Measurements from ENCODE around the gene RABGAP1L. TPM values are rescaled to one million over a fixed set of nuclear protein-coding genes. Genes with fewer than 3 reads are reported as not detected.

Gene RABGAP1L
- total RNA-seq, 3 donors from 2014 or later, result 46.1 to 74.7 (median 59.2) TPM

- Histone ChIP-seq H3K4me1 (ENCODE audit: low read depth) (peaks cover 23% of the 10 kb centered on the region), H3K36me3 (ENCODE audit: low read depth) (no peaks in the 10 kb centered on the region), H3K4me3 (no peak overlapping the region), H3K9me3 (no peaks in the 10 kb centered on the region)
- intact Hi-C loops (cut with DNase I, micrococcal nuclease), result loop anchor here in 1 of 2 donors (10.0 kb wide), 1 partner anchor 222 kb away; no protein-coding TSS in a partner anchor
- ATAC-seq, result no peak
- no peak for DNase-seq
- no peak for TF ChIP-seq CTCF (IDR thresholded peaks at IDR 0.05)
These were observed 837.7 kb downstream of the RABGAP1L start for GRCh38 chr1:174997041-174997440.

- intact Hi-C loops (cut with DNase I, micrococcal nuclease), result loop anchor here in 1 of 2 donors (10.0 kb wide), 1 partner anchor 224 kb away; no protein-coding TSS in a partner anchor
- DNase-seq (peak in 2 of 3 donors; percentile 55 to 64), ATAC-seq (peak; percentile 27)
- no peaks in the 10 kb centered on the region for H3K9me3 ChIP-seq
- TF ChIP-seq CTCF (IDR thresholded peaks at IDR 0.05), result peak; percentile 55
- H3K36me3 ChIP-seq (ENCODE audit: low read depth), result no peaks in the 10 kb centered on the region
- H3K4me3 ChIP-seq, result peak overlapping the region; percentile 92
- H3K4me1 ChIP-seq (ENCODE audit: low read depth), result peaks cover 28% of the 10 kb centered on the region
These were observed 839.4 kb downstream of the RABGAP1L start for GRCh38 chr1:174998569-174999215.

GRCh38 chr1:174999216-174999935, 840.1 kb downstream of the RABGAP1L start:
- intact Hi-C loops (cut with DNase I, micrococcal nuclease), result loop anchor here in 1 of 2 donors (10.0 kb wide), 1 partner anchor 225 kb away; no protein-coding TSS in a partner anchor
- ATAC-seq (peak; percentile 89), DNase-seq (peak; percentile 98 to 99 (median 98))
- TF ChIP-seq CTCF (IDR thresholded peaks at IDR 0.05), result no peak
- Histone ChIP-seq H3K4me3 (peak overlapping the region; percentile 92), H3K4me1 (ENCODE audit: low read depth) (peaks cover 31% of the 10 kb centered on the region), H3K36me3 (ENCODE audit: low read depth) (no peaks in the 10 kb centered on the region), H3K9me3 (no peaks in the 10 kb centered on the region)

GRCh38 chr1:174999936-175000696, 840.8 kb downstream of the RABGAP1L start, which contains the start of gene CACYBP:
TSS of gene CACYBP (plus strand) at chr1:174999947. CDS start at chr1:175000181, 234 bp downstream.
- Histone ChIP-seq H3K4me3 (peak within 1 kb of the TSS; percentile 92), H3K36me3 (ENCODE audit: low read depth) (no peaks in the 10 kb centered on the region), H3K4me1 (ENCODE audit: low read depth) (peaks cover 32% of the 10 kb centered on the region), H3K9me3 (no peaks in the 10 kb centered on the region)
- ATAC-seq, result peak; percentile 16
- peak in 1 of 3 donors; percentile 54 for DNase-seq
- TF ChIP-seq CTCF (IDR thresholded peaks at IDR 0.05), result no peak
- intact Hi-C loops (cut with DNase I, micrococcal nuclease), result loop anchor here in 1 of 2 donors (10.0 kb wide), 1 partner anchor 225 kb away; no protein-coding TSS in a partner anchor

- DNase-seq, result no peak
- Histone ChIP-seq H3K9me3 (no peaks in the 10 kb centered on the region), H3K4me1 (ENCODE audit: low read depth) (peaks cover 32% of the 10 kb centered on the region), H3K36me3 (ENCODE audit: low read depth) (no peaks in the 10 kb centered on the region), H3K4me3 (peak overlapping the region; percentile 92)
- intact Hi-C loops (cut with DNase I, micrococcal nuclease), result no loop called here
- no peak for TF ChIP-seq CTCF (IDR thresholded peaks at IDR 0.05)
- no peak for ATAC-seq
These were observed 841.4 kb downstream of the RABGAP1L start for GRCh38 chr1:175000697-175001187.

Measured in mucosa of descending colon (tissue), 3 donors.